GM18868 (cell line): ENCODE data around the gene MELTF.

Experiments used
- ATAC-seq: cut with Tn5 transposase; IDR thresholded peaks from one replicate; pipeline ENCODE4 v1.9.1; 2021; ENCODE audit warnings: mild to moderate bottlenecking, moderate library complexity; ENCODE audit not compliant: unreplicated experiment

Gene MELTF

DNA sequence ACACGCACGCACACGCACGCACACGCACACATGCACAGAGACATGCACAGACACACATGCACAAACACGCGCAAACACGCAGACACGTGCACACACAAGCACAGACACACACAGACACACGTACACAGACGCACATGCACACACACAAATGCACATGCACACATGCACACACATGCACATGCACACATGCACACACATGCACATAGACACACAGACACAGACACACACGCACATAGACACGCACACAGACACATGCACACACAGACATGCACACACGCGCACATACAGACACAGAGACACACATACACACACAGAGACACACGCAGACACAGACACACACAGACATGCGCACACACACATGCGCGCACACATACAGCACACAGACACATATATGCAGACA lies 34.6 kb downstream of the MELTF start:
- ATAC-seq: no peak

DNA sequence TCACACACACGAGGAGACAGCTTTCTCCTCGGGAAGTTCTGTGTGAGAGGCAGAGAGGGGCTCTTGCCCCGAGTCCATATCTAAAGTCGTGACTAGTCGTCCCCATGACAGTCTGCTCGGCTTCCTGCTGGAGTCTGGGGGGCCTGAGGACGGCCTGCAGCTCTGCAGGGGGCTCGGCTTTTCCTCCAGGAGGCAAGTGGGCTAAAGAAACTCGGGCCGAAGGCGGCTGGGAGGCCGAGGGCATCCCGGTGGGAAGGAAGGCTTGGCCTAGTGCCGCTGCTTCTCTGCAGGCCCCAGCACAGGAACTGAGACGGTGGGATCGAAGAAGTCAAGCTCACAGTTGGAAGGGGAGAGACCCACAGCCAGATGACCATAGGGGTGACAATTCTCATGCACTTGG lies 35.6 kb downstream of the MELTF start:
- no peak for ATAC-seq

DNA sequence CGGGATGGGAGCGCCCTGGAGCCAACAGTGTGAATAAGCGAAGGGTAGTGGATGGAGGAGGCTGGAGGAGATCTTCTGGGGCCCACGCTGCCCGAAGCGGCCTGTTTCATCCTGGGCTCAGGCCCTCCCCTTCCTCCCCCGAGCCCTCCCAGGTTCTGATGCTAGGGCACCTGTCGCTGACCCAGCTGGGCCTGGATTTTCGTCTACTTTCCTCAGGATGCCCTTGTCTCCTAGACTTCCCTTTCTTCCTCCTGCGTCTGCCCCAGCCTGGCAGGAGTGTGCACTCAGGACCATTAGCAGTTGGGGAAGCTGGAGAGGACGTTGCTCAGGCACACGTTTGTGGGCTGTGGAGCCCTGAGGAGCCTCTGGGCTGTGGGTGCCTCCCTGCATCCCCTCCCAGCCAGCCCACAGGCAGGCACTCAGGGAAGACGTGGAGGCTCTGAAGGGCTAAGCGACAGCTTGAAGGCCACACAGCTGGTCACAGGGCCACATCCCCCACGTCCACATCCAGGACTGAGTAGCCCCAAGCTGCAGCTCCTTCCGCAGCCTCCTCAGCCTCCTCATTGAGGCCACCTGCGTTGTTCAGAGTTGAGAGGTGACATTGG lies 37.1 kb downstream of the MELTF start:
- ATAC-seq: no peak

DNA sequence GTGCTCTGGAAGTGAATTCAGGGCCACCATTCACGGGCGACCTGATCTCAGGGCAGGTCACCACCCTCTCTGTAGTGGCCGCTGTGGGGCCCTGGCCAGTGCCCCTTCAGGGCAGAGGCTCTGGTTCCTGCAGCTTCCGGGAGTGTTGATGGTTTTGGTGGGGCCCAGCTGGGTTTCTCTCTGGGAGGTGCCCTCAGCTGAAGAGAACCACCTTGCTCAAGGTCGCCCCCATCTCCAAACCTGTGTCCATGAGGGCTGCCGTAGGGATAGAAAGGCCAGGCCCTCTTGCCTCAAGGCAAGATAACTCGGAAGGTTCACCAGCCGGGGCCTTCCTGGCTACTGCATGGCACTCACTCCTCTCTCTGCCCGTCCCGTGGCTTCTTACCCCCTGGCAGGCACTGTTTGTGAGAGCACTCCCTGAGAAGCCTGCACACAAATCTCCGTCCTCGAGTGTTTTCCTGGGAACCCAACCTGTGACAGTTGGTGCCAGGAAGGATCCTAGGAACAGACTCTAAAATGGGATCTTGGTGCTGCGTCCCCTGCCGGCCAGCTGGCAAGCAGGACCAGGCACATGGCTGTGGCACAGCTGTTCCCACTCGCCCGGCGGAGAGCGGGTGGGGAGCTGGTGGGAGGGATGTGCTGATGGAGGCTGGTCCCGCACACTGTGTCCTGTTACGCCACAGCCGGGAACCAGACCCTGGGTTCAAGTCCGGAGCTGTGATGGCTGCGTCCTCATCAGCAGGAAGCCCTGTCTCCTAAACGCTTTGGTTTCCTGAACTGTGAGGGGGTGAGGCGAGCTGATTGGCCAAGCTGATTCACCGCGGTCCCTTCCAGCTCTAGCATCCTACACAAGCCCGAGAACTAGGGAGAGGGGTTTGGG lies 37.8 kb downstream of the MELTF start:
- no peak for ATAC-seq

DNA sequence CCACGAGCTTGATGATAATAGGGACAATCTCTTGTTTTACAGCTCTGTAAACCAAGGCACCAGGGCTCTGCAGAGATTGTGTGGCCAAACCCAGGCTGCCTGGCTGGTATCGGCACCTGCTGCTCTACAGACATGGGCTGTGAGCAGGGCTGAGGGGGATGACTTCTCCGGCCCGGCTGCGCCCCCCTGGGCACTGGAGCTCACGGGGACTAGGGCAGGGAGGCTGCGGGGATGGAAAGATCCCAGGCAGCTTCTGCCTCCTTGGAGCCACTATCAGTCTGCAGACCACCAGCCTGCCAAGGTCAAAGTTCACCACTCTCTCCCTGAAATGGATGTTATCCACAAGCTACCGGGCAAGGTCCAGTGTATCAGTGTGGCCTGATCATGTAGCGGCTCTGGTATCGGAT lies 39.0 kb downstream of the MELTF start:
- no peak for ATAC-seq

DNA sequence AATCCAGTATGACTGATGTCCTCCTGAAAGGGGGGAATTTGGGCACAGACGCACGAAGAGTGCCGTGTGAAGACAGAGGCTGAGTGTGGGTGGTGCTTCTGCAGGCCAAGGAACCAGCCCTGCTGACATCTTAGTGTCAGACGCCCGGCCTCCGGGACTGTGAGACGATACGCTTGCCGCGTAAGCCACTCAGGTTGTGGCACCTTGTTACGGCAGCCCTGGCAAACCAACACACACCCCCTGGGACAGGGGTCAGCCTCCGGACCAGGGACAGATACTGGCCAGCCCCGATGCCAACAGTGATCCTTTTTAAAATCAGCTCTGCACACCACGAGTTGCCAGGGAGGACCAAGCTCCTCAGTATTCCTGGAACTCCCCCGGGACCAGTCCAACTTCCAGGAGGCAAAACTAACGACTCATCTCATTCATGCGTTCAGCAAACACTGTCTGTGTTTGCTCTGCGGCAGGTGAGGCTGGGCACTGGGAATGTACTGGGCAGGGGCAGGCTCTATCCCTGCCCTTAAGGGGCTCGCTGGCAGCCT lies 39.8 kb downstream of the MELTF start:
- ATAC-seq: no peak

DNA sequence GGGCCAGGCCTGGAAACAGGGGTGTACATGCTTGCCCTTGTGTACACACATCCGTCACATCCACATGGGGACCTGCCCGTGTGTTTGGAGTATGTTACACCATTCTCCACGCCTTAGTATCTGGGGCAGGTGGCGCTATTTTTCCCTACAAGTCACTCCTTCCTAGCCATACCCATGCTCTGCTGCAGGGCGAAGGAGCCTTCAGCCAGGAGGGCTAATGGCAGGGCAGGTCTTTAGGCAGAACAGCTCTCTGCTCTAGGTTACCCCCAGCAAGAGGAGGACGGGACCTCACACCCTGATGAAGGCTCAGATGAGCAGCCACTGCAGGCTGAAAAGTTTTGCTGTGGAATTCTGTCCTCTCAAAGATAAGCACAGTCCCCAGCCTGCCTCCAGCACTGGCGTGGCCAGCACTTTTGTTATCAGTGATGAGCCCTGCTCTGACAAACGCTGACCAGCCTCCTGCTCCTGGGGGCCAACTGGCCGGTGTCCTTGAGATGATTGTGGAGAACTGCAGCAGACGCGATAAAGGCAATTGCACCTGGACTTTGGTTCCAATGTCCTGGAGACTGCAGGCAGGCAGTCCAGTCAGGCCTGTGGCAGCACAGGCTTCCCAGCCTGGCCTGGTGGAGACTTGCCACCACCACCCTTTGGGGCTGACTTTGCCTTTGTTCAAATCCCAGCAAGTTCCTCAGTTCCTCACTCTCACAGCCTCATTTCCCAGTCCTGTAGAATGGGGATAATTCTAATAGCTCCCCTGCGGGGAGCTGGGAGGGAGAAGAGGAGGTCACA lies 41.2 kb downstream of the MELTF start:
- ATAC-seq: no peak

DNA sequence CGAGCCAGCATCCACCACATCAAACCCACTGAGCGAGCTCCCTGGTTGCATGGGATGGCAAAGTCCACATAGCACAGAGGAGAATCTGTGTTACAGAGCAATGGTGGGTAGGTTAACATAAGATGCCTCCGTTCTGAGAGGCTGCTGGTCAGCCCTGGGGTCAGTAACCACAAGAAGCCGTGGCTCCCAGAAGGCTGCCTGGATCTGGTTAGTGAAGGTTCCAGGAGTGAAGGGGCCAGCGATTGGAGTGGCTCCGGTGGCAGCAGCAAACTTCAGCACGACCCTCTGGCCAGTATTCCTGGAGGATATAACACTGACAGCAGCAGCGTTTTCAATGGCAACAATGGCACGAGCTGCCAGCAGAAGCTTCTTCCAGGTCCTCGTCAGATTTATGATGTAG lies 42.6 kb downstream of the MELTF start:
- no peak for ATAC-seq

DNA sequence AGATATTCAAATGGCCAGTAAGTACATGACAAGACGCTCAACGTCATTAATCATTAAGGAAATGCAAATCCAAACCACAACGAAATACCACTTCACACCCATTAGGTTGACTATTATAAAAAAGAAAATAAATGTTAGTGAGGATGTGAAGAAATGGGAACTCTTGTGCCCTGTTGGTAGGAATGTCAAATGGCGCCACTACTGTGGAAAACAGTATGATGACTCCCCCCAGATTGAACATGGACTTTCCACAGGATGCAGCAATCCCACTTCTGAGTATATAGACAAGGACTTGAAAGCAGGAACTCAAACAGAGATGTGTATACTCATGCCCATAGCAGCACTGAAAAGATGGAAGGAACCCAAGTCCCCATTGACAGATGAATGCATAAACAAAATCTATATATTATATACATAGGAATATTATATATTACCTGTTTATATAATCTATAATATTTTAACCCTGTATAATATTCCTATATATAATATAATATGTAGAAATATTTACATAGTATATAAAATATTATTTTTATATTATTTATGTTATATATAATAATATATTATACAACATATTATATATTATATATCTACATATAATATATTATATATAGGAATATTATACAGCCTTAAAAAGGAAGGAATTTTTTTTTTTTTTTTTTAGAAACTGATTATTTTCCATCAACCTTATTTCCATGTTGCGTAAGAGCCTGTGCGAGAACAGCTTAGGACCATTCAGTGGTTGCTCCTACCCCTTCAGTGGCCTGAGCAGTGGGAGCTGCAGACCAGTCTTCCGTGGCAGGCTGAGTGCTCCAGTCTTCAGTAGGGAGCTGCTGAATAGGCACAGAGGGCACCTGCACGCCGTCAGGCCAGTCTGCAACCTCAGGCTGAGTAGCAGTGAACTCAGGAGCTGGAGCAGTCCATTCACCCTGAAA lies 43.4 kb downstream of the MELTF start:
- ATAC-seq: no peak

DNA sequence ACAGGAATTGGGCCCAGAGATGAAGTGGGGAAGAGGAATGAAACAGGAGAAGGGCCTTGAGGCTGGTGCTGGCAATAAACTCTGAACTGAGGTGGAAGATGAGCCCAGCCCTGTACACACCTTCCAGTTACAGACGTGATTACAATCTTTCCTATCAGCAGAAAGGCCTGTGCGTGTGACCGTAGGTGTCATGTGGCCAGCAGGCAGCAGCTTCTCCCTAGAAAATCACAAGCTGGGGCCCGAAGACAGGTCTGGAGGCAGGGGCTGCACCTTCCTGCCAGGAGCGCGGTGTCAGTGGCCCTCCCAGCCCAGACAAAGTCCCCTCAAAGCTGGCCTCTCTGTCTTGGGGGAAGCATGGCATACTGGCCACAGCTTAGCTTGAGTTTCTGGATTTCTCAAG lies 44.3 kb downstream of the MELTF start:
- no peak for ATAC-seq

DNA sequence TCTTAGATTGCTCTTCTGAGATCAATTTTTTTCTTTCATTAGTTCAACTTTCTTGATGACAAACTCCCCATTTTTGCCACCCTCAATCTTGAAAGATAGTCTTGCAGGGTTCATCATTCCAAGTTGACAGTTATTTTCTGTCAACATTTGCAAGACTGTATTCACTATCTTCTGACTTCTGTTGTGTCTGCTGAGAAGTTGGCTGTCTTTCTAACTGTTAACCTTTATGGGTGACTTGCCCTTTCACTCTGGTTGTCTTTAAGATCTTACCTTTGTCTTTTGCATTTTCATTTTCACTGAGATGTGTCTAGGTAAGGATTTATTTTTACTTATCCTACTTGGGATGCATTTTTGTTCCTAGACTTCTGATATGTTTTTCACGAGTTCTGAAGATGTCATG lies 46.4 kb downstream of the MELTF start:
- no peak for ATAC-seq

DNA sequence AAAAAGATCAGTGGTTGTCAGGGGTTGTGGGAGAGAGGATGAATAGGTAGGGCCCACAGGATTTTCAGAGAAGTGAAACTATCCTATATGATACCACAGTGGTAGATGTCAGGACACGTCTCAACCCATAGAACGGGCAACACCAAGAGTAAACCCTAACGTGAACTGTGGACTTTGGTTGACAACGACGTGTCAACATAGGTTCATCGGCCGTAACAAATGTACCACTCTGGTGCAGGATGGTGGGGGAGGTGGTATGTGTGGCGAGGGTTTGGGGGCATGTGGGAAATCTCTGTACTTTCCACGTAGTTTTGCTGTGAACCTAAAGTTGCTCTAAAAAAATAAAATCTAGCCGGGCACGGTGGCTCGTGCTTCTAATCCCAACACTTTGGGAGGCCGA lies 48.0 kb downstream of the MELTF start:
- no peak for ATAC-seq

DNA sequence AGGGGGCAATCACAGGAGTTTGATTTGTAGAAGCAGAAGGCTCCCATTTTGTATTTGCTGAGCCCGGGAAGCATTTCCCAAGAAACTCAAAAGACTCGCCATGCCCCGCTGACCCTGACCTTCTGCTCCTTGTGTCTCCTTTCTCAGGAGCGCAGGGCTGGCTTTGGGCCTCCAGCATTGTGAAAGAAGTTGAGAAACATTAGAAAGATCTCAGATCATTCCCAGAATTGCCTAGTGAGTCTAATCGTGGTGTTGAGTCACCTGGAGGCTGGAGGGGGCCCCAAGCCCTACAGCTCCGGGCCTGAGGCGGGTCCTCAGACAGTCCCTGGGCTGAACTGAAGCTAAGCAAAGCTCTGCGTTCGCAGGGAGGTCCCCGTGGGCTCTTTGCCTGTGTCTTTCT lies 50.1 kb downstream of the MELTF start:
- ATAC-seq: no peak

DNA sequence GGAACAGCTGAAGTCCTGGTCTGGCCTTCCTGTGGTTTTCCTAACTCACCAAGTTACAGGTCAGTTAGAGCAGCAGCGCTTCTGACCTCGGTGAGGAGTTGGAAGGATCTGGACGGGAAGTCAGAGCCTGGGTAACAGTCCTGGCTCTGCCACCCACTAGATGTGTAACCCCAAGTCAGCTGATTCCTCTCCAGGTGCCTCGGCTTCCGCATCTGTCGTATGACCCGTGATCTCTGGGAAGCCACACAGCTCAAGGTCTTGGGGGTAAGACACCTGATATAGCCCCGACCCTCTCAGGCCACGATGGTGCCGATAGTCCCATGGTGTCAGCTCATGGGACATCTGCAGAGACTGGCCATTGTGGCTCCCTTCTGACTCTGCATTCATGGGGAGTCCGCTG lies 52.7 kb downstream of the MELTF start:
- ATAC-seq: no peak

DNA sequence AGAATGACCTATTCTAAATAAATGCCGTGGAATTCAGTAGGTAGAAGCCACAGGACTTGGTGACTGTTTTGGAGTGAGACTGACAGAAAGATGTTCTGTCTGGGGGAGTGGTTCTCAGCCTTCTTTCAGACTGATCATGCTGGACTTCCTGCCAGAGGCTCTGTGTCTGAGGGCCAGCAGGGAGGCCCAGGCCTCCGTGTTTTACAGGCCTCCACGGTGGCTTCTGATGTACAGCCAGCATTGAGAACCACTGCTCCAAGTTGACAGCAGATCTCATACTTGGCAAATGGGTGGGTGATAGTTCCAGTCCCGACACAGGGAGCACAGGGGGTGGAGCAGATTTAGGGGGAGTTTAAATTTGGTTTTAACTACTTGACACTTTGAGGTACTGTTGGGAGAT lies 54.3 kb downstream of the MELTF start:
- no peak for ATAC-seq

DNA sequence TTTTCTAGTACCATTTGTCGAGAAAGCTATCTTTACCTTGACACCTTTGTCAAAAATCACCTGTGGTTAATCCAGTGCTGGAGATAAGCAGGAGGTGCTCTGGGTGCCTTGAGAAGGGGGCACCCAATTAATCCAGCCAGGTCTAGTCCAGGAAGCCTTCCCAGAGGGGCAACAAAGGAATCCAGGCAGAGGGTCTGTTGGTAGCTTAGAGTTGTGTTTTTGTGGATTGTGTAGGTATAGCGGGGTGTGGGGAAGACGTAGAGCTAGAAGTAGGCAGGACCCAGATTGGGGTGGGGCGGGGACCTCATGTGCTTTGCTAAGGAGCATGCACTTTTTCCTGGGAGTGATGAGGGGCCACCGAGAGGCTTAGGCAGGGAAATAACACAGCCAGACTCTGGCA lies 55.0 kb downstream of the MELTF start:
- no peak for ATAC-seq

DNA sequence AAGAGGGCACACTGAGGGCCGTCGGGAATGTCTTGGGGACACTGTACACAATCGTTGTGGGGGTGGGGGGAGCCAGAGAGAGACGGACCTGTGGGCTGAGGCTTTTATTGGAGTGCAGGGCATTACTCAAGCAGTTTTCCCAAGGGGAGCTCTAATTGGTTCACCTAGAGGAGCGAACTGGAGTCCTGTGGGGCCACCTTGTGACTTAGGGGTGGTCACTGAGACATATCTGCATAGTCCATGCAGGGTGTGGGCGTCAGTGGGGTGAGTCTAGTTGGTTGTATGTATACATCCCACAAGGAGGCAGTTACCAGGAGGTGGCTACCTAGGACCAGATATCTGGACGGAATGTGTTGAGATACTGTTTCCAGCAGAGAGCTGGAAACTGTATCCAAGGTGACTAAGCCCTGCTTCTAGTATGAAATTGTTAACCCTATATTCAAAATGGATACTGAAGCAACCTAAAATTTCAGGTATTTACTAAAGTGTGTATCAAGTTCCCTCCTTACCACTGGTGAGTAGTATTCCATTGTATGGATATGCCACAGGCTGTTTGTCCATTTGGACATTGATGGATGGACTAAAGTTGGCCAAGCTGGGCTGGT lies 58.4 kb downstream of the MELTF start:
- ATAC-seq: no peak

DNA sequence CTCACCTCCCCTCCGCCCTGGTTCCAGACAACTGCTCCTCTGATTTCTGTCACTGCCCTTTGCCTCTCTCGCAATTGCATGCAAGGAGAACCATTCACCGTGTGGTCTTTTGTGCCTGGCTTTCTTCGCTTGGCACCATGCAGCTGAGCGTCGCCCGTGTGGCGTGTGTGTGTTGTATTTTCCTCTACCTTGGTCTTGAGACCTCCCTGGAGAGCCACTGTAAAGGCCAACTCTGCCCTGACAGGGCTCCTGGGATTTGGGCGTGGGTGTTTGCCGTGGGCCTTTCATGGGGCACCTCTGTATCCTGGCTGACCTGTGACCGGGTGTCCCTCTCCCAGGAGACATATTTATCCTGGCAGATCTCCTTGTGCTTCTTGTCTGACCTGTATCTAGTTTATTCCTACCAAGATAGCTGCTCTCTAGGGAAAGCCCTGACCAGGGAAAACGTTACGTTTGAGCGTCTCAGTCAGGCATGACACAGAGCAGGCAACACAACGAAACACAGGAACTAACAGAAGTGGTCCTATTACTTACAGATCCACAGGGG lies 59.0 kb downstream of the MELTF start:
- ATAC-seq: no peak

DNA sequence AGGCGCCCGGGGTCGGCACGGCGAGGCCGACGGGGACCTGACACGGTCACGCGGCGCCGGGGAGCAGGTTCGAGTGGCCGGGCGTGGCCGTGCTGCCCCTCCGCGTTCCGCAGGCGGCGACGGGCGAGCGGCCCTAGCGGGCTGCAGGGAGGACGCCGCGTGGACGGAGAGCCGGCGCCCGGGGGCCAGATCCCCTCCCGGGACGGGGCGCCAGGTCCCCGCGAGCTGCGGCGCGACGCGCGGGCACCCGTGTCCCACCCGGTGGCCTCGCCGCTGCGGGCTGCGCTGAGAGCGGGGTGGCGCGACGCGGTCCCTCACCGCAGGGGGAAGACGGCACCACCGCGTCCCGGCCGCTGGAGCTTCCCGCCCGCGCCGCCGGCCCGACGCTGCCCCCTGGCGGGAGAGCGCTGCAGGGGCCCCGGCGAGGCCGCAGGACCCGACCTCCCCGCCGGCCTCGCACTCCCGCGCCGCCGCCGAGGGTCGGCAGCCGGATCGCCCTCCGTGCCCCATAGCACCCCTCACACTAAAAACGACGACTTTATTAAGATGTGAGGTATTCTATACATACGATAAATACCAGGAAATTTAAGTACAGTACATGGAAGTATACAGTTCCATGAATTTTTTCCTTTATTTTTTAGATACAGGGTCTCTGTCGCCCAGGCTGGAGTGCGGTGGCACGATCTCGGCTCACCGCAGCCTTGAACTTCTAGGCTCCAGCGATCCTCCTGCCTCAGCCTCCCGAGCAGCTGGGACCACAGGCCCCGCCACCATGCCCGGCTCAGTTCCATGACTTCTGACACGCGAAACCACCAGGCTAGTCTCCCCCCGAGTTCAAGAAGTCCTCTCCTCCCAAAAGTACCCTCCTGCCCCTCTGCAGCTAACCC lies 59.7 kb downstream of the MELTF start:
- peak; percentile 50 for ATAC-seq
